Measurements from ENCODE around the gene NARS2. TPM values are rescaled to one million over a fixed set of nuclear protein-coding genes. Genes with fewer than 3 reads are reported as not detected.
"Not testable (repeated sequence)": the region's sequence is repeated elsewhere in the genome, so short reads cannot be mapped to it uniquely, and the experiment has no call there.

The NARS2 gene
- total and polyA plus RNA-seq, 8 donors: 5.1 to 15.0 (median 7.9) TPM

DNA sequence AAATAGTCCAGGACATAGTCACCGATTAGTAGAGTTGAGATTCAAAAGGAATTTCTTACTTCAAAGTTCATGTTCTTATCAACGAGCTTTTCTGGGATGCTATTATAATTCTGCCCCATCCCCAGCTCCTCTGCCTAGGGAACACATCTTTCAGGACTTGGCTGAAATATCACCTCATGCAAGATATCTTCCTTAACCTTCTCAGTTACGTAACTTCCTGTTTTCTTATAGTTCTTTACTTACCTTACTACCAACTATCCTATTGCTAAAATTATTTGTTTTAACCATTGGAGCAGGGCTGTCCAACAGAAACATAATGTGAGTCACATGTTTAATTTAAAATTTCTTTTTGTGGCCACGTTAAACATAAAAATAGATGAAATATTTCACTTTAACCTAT lies 2.3 kb downstream of the NARS2 start:
- ATAC-seq: no peak
- peaks cover 0 to 15% (median 0%) of the 10 kb centered on the region in 3 donors for H3K36me3 ChIP-seq
- H3K9me3 ChIP-seq: no peaks in the 10 kb centered on the region
- 68 to 73% methylated on average over 4 of the region's 4 CpGs for WGBS, 2 donors
- TF ChIP-seq, protein P1, sequence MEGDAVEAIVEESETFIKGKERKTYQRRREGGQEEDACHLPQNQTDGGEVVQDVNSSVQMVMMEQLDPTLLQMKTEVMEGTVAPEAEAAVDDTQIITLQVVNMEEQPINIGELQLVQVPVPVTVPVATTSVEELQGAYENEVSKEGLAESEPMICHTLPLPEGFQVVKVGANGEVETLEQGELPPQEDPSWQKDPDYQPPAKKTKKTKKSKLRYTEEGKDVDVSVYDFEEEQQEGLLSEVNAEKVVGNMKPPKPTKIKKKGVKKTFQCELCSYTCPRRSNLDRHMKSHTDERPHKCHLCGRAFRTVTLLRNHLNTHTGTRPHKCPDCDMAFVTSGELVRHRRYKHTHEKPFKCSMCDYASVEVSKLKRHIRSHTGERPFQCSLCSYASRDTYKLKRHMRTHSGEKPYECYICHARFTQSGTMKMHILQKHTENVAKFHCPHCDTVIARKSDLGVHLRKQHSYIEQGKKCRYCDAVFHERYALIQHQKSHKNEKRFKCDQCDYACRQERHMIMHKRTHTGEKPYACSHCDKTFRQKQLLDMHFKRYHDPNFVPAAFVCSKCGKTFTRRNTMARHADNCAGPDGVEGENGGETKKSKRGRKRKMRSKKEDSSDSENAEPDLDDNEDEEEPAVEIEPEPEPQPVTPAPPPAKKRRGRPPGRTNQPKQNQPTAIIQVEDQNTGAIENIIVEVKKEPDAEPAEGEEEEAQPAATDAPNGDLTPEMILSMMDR (IDR thresholded peaks at IDR 0.05): no peak
- no peak overlapping the region for H3K4me3 ChIP-seq
- no peaks in the 10 kb centered on the region for H3K27me3 ChIP-seq
- H3K27ac ChIP-seq: no peak overlapping the region
- H3K4me1 ChIP-seq: peaks cover 0 to 18% (median 4%) of the 10 kb centered on the region in 3 donors
- no peak for DNase-seq
- no peak for FAIRE-seq
- intact Hi-C loops (cut with DNase I): no loop called here

DNA sequence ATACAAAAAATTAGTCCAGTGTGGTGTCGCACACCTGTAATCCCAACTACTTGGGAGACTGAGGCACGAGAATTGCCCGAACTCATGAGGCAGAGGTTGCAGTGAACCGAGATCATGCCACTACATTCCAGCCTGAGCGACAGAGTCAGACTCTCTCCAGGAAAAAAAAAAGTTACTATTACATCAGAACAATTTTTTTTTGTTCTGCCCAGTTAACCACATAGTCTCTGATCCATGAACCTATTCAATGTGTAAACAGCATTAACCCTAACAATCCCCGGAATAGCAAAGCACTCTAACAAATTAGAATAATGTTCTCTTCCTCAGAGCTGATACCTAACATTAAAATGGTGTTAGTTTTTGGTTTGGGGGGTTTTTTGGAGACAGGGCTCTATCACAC lies 4.6 kb downstream of the NARS2 start:
- peaks cover 0 to 15% (median 0%) of the 10 kb centered on the region in 3 donors for H3K36me3 ChIP-seq
- ATAC-seq: no peak
- H3K27me3 ChIP-seq: no peaks in the 10 kb centered on the region
- intact Hi-C loops (cut with DNase I): no loop called here
- no peak overlapping the region for H3K27ac ChIP-seq
- no peak for FAIRE-seq
- WGBS, 2 donors: 95 to 98% methylated on average over 6 of the region's 6 CpGs
- H3K4me1 ChIP-seq: peaks cover 0 to 13% (median 4%) of the 10 kb centered on the region in 3 donors
- H3K4me3 ChIP-seq: no peak overlapping the region
- TF ChIP-seq, protein P1 (IDR thresholded peaks at IDR 0.05): no peak
- no peaks in the 10 kb centered on the region for H3K9me3 ChIP-seq
- no peak for DNase-seq

DNA sequence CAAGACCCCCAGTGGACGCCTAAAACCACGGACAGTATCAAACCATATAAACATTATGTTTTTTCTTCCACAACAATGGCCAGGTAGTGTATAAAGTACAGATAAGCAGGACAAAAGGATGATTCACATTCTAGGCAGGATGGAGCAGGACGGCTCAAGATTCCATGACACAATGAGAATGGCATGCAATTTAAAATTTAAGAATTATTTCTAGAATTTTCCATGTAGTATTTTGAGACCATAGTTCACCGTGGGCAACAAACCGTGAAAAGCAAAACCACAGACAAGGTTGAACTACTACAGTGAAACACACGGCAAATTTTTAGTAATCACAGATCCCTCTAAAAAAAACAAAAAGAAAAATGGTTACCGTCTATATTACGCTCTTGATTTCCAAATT lies 7.5 kb downstream of the NARS2 start:
- TF ChIP-seq, protein P1 (IDR thresholded peaks at IDR 0.05): no peak
- no peaks in the 10 kb centered on the region for H3K9me3 ChIP-seq
- WGBS, 2 donors: 75 to 79% methylated on average over 8 of the region's 8 CpGs
- H3K27me3 ChIP-seq: no peaks in the 10 kb centered on the region
- no peak for ATAC-seq
- no peak for FAIRE-seq
- intact Hi-C loops (cut with DNase I): no loop called here
- H3K4me3 ChIP-seq: no peak overlapping the region
- H3K27ac ChIP-seq: no peak overlapping the region
- no peak for DNase-seq
- no peaks in the 10 kb centered on the region for H3K4me1 ChIP-seq
- peaks cover 0 to 15% (median 0%) of the 10 kb centered on the region in 3 donors for H3K36me3 ChIP-seq

DNA sequence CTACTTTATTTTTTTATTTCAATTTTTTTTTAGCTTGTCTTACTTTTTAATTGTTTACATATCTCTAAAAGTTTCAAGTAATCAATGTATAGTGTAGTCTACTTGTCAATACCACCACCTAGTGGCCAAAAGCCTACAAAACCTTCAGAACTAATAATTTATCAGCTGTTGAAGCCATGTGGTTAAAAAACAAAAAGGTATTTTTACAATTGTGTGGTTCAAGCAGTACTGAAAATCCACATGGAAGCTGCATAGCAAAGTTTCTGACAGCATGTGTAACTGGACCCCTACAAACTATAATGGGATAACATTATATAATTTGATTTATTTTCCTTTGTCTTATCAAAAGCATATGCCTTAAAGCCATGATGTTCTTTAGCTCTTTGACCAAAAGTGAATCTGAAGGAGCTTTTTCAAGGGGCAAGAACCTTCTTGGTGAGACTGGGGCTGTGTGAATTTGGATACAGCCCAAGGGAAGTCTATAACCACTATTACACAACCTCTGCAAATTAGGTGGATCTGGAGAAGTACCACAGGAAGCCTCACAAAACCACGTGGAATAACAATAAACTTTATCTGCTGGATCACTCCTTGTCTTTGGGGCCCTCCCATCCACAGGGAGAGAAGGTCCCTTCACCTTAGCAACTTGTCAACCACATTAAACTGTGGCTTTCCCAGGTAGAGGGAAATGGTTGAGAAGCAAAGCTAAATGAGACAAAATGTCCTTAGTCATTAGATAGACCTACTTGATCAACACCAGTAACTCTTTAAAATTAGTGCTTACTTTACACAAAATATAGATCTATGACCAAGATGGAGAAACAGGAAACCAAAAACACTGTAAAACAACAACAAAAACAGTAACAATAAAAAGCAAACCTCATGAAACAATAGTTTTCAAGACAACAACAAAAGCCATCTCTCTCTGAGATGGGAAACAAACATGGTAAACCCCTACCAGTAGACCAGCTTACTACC lies 9.9 kb downstream of the NARS2 start:
- Histone ChIP-seq H3K4me1 (peaks cover 0 to 21% (median 9%) of the 10 kb centered on the region in 3 donors), H3K27ac (no peak overlapping the region), H3K27me3 (no peaks in the 10 kb centered on the region), H3K9me3 (no peaks in the 10 kb centered on the region), H3K4me3 (no peak overlapping the region), H3K36me3 (peaks cover 0 to 6% (median 0%) of the 10 kb centered on the region in 3 donors)
- DNase-seq (peak in 3 of 6 donors; percentile 9 to 36 (median 36)), FAIRE-seq (peak; percentile 83), ATAC-seq (peak; percentile 73 to 83 (median 80))
- 60 to 65% methylated on average over 1 of the region's 1 CpG for whole genome bisulfite sequencing, 2 donors
- intact Hi-C loops (cut with DNase I): loop anchor here in 1 of 3 donors (5.0 kb wide), 1 partner anchor 337 kb away; no protein-coding TSS in a partner anchor
- TF ChIP-seq, protein P1 (IDR thresholded peaks at IDR 0.05): peak; percentile 36 to 78 (median 63)

DNA sequence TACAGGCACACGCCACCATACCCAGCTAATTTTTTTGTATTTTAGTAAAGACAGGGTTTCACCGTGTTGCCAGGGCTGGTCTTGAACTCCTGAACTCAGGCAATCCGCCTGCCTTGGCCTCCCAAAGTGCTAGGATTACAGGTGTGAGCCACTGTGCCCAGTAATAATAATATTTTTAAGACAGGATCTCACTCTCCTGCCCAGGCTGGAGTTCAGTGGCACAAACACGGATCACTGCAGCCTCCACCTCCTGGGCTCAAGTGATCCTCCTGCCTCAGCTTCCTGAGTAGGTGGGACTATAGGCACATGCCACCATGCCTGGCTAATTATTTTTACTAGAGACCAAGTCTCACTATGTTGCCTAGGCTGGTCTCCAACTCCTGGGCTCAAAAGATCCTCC lies 10.6 kb downstream of the NARS2 start:
- not testable (repeated sequence) for H3K4me3 ChIP-seq, DNase-seq, H3K27ac ChIP-seq, H3K9me3 ChIP-seq, H3K27me3 ChIP-seq, FAIRE-seq, H3K36me3 ChIP-seq
- whole genome bisulfite sequencing, 2 donors: 71 to 79% methylated on average over 4 of the region's 4 CpGs
- peak; percentile 8 to 28 (median 14) for ATAC-seq
- H3K4me1 ChIP-seq: peaks cover 0 to 21% (median 9%) of the 10 kb centered on the region in 3 donors
- intact Hi-C loops (cut with DNase I): loop anchor here in 1 of 3 donors (5.0 kb wide), 1 partner anchor 337 kb away; no protein-coding TSS in a partner anchor

DNA sequence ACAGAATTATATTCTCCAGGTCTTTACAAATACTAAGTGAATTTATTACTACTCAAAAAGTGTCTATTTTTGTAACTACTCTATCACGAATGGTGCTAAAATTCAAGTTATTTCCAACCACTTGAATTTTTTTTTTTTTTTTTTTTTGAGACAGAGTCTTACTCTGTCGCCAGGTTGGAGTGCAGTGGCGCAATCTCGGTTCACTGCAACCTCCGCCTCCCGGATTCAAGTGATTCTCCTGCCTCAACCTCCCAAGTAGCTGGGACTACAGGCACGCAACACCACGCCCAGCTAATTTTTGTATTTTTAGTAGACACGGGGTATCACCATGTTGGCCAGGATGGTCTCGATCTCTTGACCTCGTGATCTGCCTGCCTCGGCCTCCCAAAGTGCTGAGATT lies 11.6 kb downstream of the NARS2 start:
- intact Hi-C loops (cut with DNase I): loop anchor here in 1 of 3 donors (5.0 kb wide), 1 partner anchor 336 kb away; no protein-coding TSS in a partner anchor

More for the DNA sequence above, 11.6 kb downstream of the NARS2 start:
- peaks cover 0 to 21% (median 9%) of the 10 kb centered on the region in 3 donors for H3K4me1 ChIP-seq
- DNase-seq, ATAC-seq, H3K36me3 ChIP-seq, H3K27me3 ChIP-seq, H3K27ac ChIP-seq, H3K9me3 ChIP-seq, FAIRE-seq, H3K4me3 ChIP-seq: not testable (repeated sequence)
- WGBS, 2 donors: 92 to 94% methylated on average over 12 of the region's 12 CpGs
